ENCODE results near the gene DEDD.

GRCh38 chr1:161121042-161121650, 11.3 kb downstream of the DEDD start:
- TF ChIP-seq CTCF (IDR thresholded peaks at IDR 0.05) (no peak), EP300 (IDR thresholded peaks at IDR 0.05) (no peak), POLR2A (IDR thresholded peaks at IDR 0.05) (no peak)
